NCI-H187 treated with DMSO at 0.1 percent for 48 hours (cell line): Measurements from ENCODE around the gene CELSR1.
"Not testable (repeated sequence)": the region's sequence is repeated elsewhere in the genome, so short reads cannot be mapped to it uniquely, and the experiment has no call there.

Experiments
- DNase-seq: peaks from one replicate; lab custom pipeline; 2025; lab: John Stamatoyannopoulos, UW

The CELSR1 gene

GRCh38 chr22:46533070-46533833 is 4.2 kb downstream of the CELSR1 start:
- DNase-seq = no peak

GRCh38 chr22:46532416-46532815 is 5.0 kb downstream of the CELSR1 start:
- no peak for DNase-seq

GRCh38 chr22:46531581-46532175 is 5.7 kb downstream of the CELSR1 start:
- DNase-seq = no peak

- no peak for DNase-seq
Measured at GRCh38 chr22:46528121-46528610, 9.3 kb downstream of the CELSR1 start.

GRCh38 chr22:46526244-46526839 is 11.1 kb downstream of the CELSR1 start:
- DNase-seq = no peak

- no peak for DNase-seq
Measured at GRCh38 chr22:46525389-46526243, 11.8 kb downstream of the CELSR1 start.

- no peak for DNase-seq
Measured at GRCh38 chr22:46524203-46524740, 13.1 kb downstream of the CELSR1 start.

- DNase-seq = no peak
Measured at GRCh38 chr22:46522797-46523196, 14.6 kb downstream of the CELSR1 start.

- no peak for DNase-seq
Measured at GRCh38 chr22:46521994-46522393, 15.4 kb downstream of the CELSR1 start.

- no peak for DNase-seq
Measured at GRCh38 chr22:46520880-46521279, 16.5 kb downstream of the CELSR1 start.

- no peak for DNase-seq
Measured at GRCh38 chr22:46519377-46519776, 18.0 kb downstream of the CELSR1 start.

GRCh38 chr22:46518542-46519325 is 18.7 kb downstream of the CELSR1 start:
- DNase-seq = no peak

- no peak for DNase-seq
Measured at GRCh38 chr22:46518038-46518437, 19.4 kb downstream of the CELSR1 start.

- no peak for DNase-seq
Measured at GRCh38 chr22:46517255-46517761, 20.1 kb downstream of the CELSR1 start.

GRCh38 chr22:46516638-46517037 is 20.8 kb downstream of the CELSR1 start:
- DNase-seq = no peak

GRCh38 chr22:46516112-46516487 is 21.3 kb downstream of the CELSR1 start:
- DNase-seq = not testable (repeated sequence)

GRCh38 chr22:46515208-46516111 is 22.0 kb downstream of the CELSR1 start:
- no peak for DNase-seq

- DNase-seq = no peak
Measured at GRCh38 chr22:46514592-46515207, 22.7 kb downstream of the CELSR1 start.

GRCh38 chr22:46513908-46514550 is 23.4 kb downstream of the CELSR1 start:
- DNase-seq = no peak
